ENCODE results near the gene PDXP.
"Not testable (repeated sequence)": the region's sequence is repeated elsewhere in the genome, so short reads cannot be mapped to it uniquely, and the experiment has no call there.

The PDXP gene

DNA sequence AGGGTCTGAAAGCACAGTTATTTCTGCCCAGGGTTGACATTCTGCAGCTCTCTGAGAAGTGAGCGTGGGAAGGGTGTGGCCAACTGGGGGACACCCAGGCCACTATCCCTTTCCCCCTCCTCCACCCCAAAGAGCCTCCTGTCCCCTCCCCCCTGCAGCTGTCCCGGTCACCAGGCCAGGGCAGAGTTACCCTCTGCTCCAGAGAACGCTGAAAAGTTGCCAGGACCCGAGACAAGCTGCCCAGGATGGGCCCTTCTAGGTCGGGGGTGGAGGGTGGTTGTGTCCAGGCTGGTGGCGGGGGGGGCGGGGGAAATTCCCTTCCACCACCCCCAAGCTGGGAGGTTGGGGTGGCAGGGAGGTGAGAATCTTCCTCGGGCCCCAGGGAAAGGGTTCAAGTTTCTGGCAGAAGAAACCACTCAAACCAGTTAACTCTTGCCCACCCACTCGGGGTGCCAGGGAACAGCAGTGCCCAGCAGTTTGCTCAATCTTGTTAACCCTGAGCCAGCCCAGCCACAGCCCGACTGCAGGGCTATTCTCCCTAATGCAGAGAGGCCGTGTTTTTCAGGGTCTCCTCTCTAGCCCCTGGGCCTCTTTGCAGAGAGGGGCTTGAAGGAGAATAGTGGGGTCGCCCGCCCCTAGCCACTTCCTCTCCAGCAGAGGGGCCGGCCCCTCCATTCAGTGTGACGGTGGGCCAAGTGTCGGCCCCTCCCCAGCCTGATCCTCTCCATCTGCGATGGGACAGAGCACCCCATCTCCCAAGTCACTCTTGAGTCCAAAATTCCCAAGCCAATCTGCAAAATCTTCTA, 17.6 kb downstream of the PDXP start:
- no peak for DNase-seq

DNA sequence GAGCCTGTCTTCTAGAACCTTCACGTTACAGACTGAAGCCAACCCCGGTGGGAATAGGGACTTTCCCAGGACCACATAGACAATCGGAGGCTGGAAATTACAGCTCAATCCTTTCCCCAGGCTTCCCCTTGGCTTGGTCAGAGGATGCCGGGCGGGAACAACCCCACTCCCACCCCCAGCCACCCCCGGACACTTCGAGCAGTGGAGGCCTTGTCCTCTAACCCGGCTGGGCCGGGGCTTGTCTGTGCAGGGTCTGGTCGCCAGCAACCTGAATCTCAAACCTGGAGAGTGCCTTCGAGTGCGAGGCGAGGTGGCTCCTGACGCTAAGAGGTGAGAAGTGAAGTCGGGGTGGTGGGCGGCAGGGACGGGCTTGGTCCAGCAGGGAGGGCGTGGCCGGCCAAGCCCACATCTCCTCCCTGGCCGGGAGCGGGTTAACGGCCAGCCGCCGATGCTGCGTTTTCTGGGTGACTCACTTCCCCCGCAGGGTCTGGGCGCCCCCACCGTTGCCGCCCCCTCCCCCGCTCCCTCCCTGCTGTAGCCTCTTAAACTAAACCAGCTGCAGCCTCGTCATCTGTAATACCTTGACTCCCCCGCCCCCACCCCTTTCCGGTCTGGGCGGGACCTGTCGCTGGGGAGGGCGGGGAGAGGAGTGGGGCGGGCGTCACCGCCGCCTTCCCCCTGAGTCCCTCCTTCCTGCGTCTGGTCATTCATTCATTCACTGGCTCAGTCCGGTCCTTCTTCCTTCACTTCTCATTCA, 18.4 kb downstream of the PDXP start:
- peak; percentile 77 for DNase-seq

DNA sequence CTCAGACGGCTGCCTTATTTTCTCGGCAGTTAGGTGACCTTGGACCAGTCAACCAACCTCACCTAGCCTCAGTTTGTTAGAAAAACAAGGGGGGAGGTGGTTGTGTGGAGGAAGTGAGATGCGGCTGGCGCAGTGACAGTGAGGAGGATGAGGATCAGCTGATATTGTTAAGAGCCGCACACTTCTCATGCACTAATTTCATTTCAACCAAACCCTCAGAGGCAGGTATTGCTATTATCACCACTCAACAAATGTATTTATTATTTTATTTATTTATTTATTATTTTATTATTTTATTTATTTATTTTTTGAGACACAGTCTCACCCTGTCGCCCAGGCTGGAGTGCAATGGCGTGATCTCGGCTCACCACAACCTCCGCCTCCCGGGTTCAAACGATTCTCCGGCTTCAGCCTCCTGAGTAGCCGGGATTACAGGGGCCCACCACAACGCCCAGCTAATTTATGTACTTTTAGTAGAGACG, 19.0 kb downstream of the PDXP start:
- no peak for DNase-seq

DNA sequence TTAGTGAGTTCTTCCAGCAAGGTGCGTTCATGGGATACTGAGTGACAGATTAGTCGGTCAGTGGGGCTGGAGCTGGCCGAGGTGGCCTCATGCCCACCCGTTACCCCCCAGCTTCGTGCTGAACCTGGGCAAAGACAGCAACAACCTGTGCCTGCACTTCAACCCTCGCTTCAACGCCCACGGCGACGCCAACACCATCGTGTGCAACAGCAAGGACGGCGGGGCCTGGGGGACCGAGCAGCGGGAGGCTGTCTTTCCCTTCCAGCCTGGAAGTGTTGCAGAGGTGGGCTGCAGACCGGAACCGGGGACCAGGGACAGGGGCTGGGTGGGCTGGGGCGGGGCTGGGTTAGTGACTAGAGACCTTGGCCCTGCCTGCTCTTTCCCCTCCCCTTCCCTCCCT, 19.8 kb downstream of the PDXP start:
- DNase-seq: no peak

DNA sequence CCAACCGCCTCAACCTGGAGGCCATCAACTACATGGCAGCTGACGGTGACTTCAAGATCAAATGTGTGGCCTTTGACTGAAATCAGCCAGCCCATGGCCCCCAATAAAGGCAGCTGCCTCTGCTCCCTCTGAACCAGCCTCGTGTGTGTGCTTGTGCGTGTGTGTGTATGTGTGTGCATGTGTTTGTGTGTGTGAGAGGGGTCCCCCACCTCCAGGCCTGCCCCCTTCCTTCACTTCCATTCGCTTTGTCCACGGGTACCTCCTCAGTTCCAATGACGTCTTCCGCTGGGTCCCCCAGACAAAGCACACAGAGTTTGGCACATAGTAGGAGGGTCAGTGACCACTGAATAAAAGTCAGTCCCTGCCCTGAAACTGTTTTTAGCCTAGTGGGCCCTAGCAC, 21.1 kb downstream of the PDXP start:
- no peak for DNase-seq

DNA sequence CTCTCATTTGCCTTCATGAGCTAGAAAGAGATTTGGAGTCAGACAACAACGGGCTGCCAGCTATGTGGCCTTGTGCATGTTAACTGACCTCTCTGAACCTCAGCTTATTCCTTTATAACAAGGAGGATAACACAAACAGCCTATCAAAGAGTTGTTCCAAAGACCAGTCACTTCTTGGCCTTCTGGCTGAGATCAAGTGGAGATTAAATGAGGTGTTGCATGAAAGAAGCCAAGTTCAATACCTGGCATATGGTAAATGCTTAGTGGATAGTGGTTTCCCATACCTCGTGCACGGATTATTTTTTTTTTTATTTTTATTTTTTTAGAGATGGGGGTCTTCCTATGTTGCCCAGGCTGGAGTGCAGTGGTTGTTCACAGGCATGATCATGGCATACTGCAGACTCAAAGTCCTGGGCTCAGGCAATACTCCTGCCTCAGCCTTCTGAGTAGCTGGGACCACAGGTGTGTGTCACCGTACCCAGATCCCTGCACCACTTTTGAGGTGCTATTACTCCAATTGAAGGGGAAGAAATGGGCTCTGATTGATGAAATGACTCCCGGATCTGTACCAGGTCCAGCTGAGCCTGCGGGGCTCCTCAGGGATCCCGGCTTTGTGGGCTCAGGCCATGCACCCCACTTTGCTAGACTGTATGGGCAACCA, 21.8 kb downstream of the PDXP start:
- DNase-seq: no peak

DNA sequence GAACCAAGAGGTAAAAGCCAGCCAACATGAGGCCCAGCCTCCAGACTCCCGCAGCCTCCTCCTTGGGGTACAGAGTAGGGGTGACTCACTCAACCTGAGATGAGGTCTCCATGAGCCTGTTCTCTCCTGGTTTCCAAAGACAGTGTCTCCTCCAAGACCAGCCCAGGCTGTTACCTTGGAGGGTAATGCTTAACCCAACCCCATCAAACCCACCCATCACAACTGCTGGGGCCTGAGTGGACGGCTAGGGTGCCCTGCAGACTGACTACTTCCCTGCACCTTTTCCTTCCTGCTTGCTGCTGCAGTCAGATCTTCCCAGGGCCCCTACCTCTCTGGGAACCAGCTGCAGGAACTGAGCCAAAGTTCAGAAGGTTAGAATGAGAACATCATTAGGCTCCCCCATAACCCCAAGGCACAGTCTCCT, 22.5 kb downstream of the PDXP start:
- DNase-seq: peak; percentile 17

DNA sequence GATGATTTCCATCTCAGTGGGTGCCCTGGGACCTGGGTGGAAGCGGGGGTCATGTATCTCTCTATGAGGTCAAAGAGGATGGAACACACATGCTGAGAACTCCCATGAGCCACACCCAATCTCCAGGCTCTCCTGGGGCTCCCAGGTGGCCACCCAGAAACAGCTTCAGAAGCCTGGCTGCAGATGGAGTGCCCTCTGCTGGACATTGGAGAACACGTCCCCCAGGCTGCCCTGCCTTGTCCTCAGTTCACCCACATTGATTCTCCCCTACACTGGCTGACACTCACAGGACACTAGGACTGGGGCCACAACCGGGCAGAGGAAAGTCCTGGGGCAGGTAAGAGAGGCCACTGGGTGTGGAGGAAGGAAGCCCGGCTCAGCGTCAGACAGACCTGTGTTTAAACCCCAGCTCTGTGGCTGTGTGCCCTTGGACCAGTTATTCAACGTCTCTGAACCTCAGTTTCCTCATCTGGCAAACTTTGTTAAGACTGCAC, 23.1 kb downstream of the PDXP start:
- peak; percentile 23 for DNase-seq

DNA sequence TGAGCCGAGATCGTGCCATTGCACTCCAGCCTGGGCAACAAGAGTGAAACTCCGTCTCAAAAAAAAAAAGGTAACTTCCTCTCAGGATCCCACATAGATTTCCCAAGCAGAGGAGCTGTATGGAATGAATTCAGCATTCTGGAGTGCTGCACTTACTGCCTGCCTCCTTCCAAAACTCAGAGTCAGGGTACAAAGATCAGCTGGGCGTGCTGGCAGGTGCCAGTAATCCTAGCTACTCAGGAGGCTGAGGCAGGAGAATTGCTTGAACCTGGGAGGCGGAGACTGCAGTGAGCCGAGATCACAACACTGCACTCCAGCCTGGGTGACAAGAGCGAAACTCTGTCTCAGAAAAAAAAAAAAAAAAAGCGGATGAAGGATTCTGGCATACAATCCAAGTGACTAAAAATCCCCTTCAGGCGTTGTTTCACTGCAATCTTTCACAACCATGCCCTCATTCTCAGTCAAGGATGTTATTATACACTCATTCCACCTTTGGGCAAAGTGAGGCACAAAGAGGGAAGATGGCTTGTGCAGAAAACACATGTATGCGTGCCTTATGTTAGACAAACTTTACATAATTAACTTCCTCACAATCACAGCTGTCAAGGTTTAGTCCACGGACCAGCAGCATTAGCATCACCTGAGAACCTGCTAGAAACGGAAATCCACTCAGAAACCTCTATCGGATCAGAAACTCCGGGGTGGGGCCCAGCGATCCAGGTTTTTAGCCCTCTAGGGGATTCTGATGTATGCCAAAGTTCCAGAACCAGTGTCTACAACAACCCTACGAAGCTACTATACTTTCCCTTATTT, 26.5 kb downstream of the PDXP start:
- no peak for DNase-seq

DNA sequence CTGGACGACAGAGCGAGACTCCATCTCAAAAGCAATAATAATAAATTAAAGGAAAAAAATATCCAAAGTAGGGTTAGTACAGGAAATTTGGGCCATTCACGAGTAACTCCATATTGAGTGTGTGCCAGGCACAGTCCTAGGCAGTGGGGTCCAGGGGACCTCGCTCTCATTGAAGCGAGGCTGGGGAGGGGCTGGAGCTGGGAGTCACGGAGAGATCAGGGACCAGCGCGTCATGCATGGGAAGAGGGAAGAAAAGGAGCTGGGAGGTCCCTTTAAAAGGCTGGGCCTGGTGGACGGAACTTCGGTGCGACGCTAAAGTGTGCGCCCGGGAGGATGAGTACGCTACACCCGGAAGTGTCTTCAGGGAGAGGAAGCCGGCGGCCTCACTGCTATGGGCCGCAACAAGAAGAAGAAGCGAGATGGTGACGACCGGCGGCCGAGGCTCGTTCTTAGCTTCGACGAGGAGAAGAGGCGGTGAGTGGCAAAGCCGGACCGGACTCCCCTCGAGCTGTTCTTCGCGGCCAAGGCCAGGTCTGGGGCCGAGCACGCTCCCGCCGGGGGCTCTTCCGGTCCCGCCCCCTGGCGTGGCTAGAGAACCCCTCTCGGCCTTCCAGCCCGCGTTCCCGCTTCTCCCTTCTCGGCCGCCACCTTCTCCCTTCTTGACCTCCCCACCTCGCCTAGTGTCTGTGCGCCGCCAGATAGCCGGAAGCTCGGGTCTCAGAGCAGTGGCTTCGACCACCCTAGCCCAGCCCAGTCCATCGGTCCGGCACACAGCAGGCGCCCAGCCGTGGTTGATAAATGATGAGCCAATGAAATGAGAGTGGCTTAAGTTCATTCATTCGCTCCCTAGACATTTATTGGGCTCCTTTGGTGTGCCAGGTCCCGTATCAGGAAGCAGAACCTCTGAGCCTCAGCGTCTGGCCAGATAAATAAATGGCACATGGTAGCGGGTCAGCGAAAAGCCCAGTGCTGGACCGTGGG, 27.8 kb downstream of the PDXP start, which contains the start of gene NOL12:
Gene NOL12, plus strand, starts transcription at position 342 of the 981 bp plus-strand sequence. Its CDS starts 50 bp downstream, at position 392.
- peak; percentile 59 for DNase-seq

DNA sequence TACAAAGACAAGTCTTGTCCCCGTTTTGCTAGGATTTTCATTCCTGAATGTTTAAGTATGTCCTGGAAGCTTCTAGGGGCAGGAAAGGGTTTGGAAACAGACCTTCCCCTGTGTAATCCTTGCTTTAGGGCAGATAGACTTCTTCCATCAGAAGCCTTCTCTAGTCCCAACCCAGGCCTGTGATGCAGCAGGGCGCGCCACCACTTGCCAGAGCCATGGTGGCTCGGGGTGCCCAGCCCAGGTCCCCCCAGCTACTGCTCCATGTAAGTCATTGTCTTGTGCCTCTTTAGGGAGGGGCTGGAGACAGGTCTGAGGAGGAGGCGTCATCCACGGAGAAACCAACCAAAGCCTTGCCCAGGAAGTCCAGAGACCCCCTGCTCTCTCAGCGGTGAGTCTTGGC, 31.9 kb downstream of the PDXP start:
- no peak for DNase-seq

DNA sequence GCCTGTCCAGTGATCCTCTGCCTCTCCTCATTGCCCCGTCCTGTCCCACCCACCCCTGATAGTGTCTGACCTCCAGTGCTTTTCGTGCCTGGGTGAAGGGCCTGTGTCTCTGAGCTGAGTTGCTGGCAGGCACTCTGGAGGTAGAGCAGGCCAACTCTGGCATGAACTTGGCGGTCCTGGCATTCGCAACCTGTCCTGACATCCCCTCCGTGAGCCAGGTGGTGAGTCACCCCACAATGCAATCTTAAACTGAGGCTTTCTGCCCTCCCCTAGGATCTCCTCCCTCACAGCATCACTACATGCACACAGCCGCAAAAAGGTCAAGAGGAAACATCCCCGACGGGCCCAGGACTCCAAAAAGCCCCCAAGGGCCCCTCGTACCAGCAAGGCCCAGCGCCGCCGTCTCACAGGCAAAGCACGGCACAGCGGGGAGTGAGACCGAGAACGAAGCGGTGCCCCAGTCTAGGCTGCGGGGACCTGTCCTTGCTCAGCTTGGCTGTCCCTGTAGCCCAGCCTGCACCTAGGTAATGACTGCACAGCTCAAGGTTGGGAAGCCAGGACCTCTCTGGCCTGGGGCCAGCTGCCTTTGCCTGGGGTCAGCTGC, 32.5 kb downstream of the PDXP start:
- peak; percentile 74 for DNase-seq

DNA sequence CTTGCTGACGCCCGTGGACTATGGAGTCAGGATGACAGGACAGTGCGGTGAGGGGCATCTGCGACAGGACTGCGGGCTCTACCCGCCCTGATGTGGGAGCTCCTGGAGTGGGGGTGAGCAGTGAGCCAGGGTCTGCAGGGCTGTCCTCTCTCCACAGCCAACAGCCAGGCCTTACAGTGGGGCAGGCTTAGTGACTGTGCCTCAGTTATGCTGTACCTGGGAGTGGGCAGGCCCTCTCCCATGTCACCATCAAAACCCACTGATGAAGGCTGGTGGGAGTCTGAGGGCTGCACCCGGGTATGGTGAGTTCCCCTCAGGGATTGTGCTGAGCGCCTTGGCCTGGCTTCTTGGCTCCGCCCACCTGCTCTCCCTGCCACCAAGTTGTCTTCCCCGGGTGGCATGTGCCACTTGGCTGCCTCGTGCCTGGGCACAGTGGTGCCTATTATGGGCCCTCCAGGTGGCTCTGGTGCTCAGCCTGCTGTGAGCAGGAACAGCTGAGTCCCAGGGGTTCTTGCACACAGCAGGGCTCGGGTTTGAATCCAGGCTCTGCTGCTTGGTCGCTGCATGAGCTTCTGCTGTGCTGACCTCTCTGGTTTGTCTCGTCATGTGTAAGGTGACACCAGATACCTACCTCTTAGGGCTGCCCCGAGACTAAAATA, 34.2 kb downstream of the PDXP start:
- no peak for DNase-seq

DNA sequence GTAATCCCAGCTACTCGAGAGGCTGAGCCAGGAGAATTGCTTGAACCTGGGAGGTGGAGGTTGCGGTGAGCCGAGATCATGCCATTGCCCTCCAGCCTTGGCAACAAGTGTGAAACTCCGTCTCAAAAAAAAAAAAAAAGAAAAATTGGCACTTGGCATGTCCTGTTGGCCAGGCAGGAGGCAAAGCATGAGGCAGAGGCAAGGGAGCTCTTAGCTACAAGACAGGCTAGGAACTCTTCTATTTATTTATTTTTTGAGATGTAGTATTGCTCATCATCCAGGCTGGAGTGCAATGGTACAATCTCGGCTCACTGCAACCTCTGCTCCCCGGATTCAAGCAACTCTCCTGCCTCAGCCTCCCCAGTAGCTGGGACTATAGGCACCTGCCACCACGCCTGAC, 35.6 kb downstream of the PDXP start:
- not testable (repeated sequence) for DNase-seq

DNA sequence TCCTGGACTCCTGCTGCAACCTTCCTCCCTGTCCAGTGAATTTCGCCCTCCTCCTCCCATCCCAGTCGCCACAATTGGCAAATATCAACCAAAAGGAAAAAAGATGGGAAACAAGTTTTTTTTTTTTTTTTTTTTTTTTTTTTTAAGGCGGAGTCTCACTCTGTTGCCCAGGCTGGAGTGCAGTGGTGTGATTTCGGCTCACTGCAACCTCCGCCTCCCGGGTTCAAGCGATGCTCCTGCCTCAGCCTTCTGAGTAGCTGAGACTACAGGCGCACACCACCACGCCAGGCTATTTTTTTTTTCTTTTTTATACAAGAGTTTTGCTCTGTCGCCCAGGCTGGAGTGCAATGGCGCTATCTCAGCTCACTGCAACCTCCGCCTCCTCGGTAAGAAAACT, 37.7 kb downstream of the PDXP start:
- not testable (repeated sequence) for DNase-seq

DNA sequence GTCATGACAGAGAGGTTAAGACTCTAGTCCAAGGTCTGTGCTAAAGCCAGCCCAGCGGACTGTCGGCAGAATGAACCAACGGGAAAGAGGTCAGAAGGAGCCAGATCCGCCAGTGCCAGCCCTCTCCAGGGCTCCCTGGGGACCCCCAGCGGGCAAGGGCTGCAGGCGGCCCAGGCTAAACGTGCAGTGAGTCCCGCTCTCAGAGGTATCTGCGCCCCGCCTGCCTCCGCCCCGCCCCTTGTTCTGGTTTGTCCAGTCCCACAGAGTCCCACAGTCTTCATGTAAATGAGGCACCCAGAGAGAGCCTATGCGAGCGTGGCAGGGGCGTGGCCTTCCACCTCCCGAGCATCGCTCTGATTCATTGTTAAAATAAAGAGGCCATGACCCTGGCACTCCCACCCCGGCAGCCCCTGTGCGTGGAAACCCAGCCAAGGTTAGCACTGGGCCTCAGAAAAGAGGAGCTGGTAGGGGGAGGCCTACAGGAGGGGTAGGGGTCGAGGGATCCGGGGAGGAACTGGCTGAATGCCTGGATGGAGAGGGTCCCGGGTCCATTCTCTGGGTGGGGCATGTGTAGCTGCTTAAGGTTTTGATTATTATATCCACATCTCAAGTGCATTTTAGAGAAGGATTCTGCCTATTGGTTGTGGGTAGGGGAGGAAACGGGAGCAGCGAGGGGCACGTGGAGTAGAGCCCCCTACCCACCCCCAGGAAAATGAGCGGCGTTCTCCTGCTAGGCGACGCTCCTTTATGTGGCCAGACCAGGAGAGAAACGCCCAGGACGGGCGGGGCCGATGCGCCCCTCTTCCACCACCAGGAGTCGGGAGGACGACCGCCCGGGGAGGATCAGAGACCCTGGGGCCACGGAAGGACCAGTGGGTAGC, 38.4 kb downstream of the PDXP start, which contains the start of gene TRIOBP:
Gene TRIOBP, plus strand, starts transcription at position 392 of the 881 bp plus-strand sequence. CDS start 4,318 bp downstream, outside the sequence.
- DNase-seq: peak; percentile 85

DNA sequence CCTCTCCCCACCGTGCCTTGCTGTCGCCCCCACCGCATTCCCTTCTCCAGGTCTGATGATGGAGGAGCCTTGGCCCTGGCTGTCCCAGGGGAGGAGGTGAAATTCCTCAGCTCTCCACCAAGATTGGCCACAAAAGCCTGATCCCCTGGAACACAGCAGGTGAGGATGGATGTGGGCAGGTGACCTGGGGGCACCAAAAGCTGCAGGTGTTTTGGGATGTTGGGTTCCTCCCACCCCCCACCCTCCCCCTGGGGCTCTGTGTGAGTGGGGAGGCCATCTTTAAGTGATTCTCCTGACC, 39.0 kb downstream of the PDXP start:
- no peak for DNase-seq

DNA sequence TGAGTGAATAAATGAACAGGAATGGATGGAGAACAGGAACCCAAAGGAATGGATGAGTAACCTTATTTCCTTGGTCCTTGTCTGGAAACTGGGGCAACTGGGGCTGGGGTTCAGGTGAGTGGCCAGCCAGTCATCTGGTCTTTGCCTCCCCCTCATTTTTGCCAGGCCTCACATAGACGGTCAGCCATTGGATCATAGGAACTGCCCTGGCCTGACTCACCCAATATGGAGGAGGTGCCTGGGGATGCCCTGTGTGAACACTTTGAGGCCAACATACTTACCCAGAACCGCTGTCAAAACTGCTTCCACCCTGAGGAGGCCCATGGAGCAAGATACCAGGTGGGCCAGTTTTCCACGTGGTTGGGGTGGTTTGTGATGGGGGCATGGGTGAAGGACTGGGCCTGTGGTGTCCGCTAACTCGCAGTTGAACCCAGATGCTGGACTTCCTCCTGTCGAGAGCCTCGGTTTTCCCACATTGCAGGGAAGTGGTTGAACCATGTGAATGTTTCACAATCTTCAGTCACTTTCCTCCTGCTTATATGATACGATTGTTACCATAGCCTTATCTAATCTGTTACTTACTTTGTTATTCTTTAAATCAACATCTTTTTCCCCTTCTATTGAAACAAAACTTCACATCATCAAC, 42.7 kb downstream of the PDXP start:
- DNase-seq: peak; percentile 58

DNA sequence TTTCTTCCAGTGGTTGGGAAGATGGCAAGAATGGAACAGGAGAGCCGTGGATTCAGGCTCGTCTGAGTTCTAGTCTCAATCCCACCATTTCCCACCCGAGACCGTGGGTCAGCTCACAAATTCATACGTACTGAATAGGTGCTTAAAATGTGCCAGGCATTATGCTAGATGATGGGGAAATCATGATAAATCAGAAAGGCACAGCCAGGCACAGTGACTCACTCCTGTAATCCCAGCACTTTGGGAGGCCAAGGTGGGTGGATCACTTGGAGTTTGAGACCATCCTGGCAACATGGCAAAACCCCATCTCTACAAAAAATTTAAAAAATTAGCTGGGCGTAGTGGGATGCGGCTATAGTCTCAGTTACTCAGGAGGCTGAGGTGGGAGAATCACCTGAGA, 45.4 kb downstream of the PDXP start:
- DNase-seq: peak; percentile 30

All from NCI-H226 (cell line).